ENCODE measurements around the gene MORN5.
"Not testable (repeated sequence)": the region's sequence is repeated elsewhere in the genome, so short reads cannot be mapped to it uniquely, and the experiment has no call there.

The MORN5 gene

GRCh38 chr9:122116448-122117173 lies 43.1 kb upstream of the MORN5 start:
- Histone ChIP-seq H2AFZ (ENCODE audit: low read depth, low read length) (no peak overlapping the region), H2AK5ac (ENCODE audit: low read length, severe bottlenecking) (no peak overlapping the region), H4K8ac (ENCODE audit: low read length) (no peak overlapping the region), H3K36me3 (ENCODE audit: control insufficient read depth in 1 of 2, insufficient read depth in 2 of 2, low read depth in 1 of 2, low read length in 2 of 2) (no peaks in the 10 kb centered on the region), H2BK5ac (ENCODE audit: low read depth, low read length, poor library complexity, severe bottlenecking) (no peak overlapping the region), H3K14ac (ENCODE audit: low read length in 2 of 2) (no peak overlapping the region), H2BK15ac (ENCODE audit: low read depth, poor library complexity, severe bottlenecking) (no peak overlapping the region), H3K4ac (ENCODE audit: low read depth in 1 of 2, low read length in 2 of 2) (no peak overlapping the region), H3K4me2 (ENCODE audit: low read length, poor library complexity, severe bottlenecking) (no peak overlapping the region), H3K27me3 (ENCODE audit: control insufficient read depth in 1 of 2, insufficient read depth in 1 of 2, low read length in 2 of 2) (peaks cover 22 to 47% of the 10 kb centered on the region in 2 experiments), H3K18ac (ENCODE audit: low read depth in 1 of 2, low read length in 2 of 2) (no peak overlapping the region), H3K79me1 (replicated peaks; ENCODE audit: low read length, poor library complexity, severe bottlenecking) (no peaks in the 10 kb centered on the region), H3K9ac (ENCODE audit: low read length) (no peak overlapping the region), H3K27ac (ENCODE audit: low read length, poor library complexity, severe bottlenecking) (no peak overlapping the region), H2BK120ac (ENCODE audit: low read depth, low read length) (no peak overlapping the region), H3K4me1 (ENCODE audit: control insufficient read depth, insufficient read depth, low read depth, low read length) (peaks cover 16% of the 10 kb centered on the region), H3K9me3 (ENCODE audit: control insufficient read depth, low read length) (no peaks in the 10 kb centered on the region), H3K4me3 (ENCODE audit: insufficient read depth in 1 of 2, low read depth in 1 of 2, low read length in 2 of 2) (no peak overlapping the region), H3K23ac (ENCODE audit: low read length in 2 of 2) (no peak overlapping the region), H4K91ac (ENCODE audit: low read length) (no peak overlapping the region), H2BK12ac (ENCODE audit: low read length in 2 of 2) (no peak overlapping the region)
- 85% methylated on average over 9 of the region's 10 CpGs for WGBS
- no peak for DNase-seq

GRCh38 chr9:122117241-122117640 lies 42.5 kb upstream of the MORN5 start:
- H2BK5ac ChIP-seq (ENCODE audit: low read depth, low read length, poor library complexity, severe bottlenecking); H3K36me3 ChIP-seq (ENCODE audit: control insufficient read depth in 1 of 2, insufficient read depth in 2 of 2, low read depth in 1 of 2, low read length in 2 of 2); H4K8ac ChIP-seq (ENCODE audit: low read length); DNase-seq; H3K9me3 ChIP-seq (ENCODE audit: control insufficient read depth, low read length); H3K4ac ChIP-seq (ENCODE audit: low read depth in 1 of 2, low read length in 2 of 2); H3K9ac ChIP-seq (ENCODE audit: low read length); H2BK120ac ChIP-seq (ENCODE audit: low read depth, low read length); H2AFZ ChIP-seq (ENCODE audit: low read depth, low read length); H4K91ac ChIP-seq (ENCODE audit: low read length); H2BK15ac ChIP-seq (ENCODE audit: low read depth, poor library complexity, severe bottlenecking); H3K27ac ChIP-seq (ENCODE audit: low read length, poor library complexity, severe bottlenecking); H3K14ac ChIP-seq (ENCODE audit: low read length in 2 of 2); H3K79me1 ChIP-seq (replicated peaks; ENCODE audit: low read length, poor library complexity, severe bottlenecking); H3K23ac ChIP-seq (ENCODE audit: low read length in 2 of 2); H3K18ac ChIP-seq (ENCODE audit: low read depth in 1 of 2, low read length in 2 of 2); H3K4me3 ChIP-seq (ENCODE audit: insufficient read depth in 1 of 2, low read depth in 1 of 2, low read length in 2 of 2); H3K4me2 ChIP-seq (ENCODE audit: low read length, poor library complexity, severe bottlenecking); H2BK12ac ChIP-seq (ENCODE audit: low read length in 2 of 2); H2AK5ac ChIP-seq (ENCODE audit: low read length, severe bottlenecking): not testable (repeated sequence)
- Histone ChIP-seq H3K4me1 (ENCODE audit: control insufficient read depth, insufficient read depth, low read depth, low read length) (peaks cover 16% of the 10 kb centered on the region), H3K27me3 (ENCODE audit: control insufficient read depth in 1 of 2, insufficient read depth in 1 of 2, low read length in 2 of 2) (peaks cover 22 to 49% of the 10 kb centered on the region in 2 experiments)
- 84% methylated on average over 7 of the region's 9 CpGs for WGBS

GRCh38 chr9:122118343-122119165 lies 41.2 kb upstream of the MORN5 start:
- WGBS: 93% methylated on average over 4 of the region's 5 CpGs

GRCh38 chr9:122119166-122119521 lies 40.6 kb upstream of the MORN5 start:
- Histone ChIP-seq H2BK5ac (ENCODE audit: low read depth, low read length, poor library complexity, severe bottlenecking) (no peak overlapping the region), H3K23ac (ENCODE audit: low read length in 2 of 2) (no peak overlapping the region), H3K4me3 (ENCODE audit: insufficient read depth in 1 of 2, low read depth in 1 of 2, low read length in 2 of 2) (no peak overlapping the region), H4K91ac (ENCODE audit: low read length) (no peak overlapping the region), H3K79me1 (replicated peaks; ENCODE audit: low read length, poor library complexity, severe bottlenecking) (no peaks in the 10 kb centered on the region), H3K9ac (ENCODE audit: low read length) (no peak overlapping the region), H3K14ac (ENCODE audit: low read length in 2 of 2) (no peak overlapping the region), H3K27me3 (ENCODE audit: control insufficient read depth in 1 of 2, insufficient read depth in 1 of 2, low read length in 2 of 2) (peaks cover 16 to 39% of the 10 kb centered on the region in 2 experiments), H2AFZ (ENCODE audit: low read depth, low read length) (no peak overlapping the region), H3K9me3 (ENCODE audit: control insufficient read depth, low read length) (no peaks in the 10 kb centered on the region), H3K4ac (ENCODE audit: low read depth in 1 of 2, low read length in 2 of 2) (no peak overlapping the region), H3K18ac (ENCODE audit: low read depth in 1 of 2, low read length in 2 of 2) (no peak overlapping the region), H4K8ac (ENCODE audit: low read length) (no peak overlapping the region), H2AK5ac (ENCODE audit: low read length, severe bottlenecking) (no peak overlapping the region), H3K4me2 (ENCODE audit: low read length, poor library complexity, severe bottlenecking) (no peak overlapping the region), H2BK120ac (ENCODE audit: low read depth, low read length) (no peak overlapping the region), H3K4me1 (ENCODE audit: control insufficient read depth, insufficient read depth, low read depth, low read length) (peaks cover 14% of the 10 kb centered on the region), H3K27ac (ENCODE audit: low read length, poor library complexity, severe bottlenecking) (no peak overlapping the region), H2BK15ac (ENCODE audit: low read depth, poor library complexity, severe bottlenecking) (no peak overlapping the region), H2BK12ac (ENCODE audit: low read length in 2 of 2) (no peak overlapping the region), H3K36me3 (ENCODE audit: control insufficient read depth in 1 of 2, insufficient read depth in 2 of 2, low read depth in 1 of 2, low read length in 2 of 2) (no peaks in the 10 kb centered on the region)
- no peak for DNase-seq
- 95% methylated on average over 10 of the region's 13 CpGs for WGBS

More at GRCh38 chr9:122118343-122119165, 41.2 kb upstream of the MORN5 start:
- Histone ChIP-seq H4K8ac (ENCODE audit: low read length) (no peak overlapping the region), H2BK12ac (ENCODE audit: low read length in 2 of 2) (no peak overlapping the region), H3K4me2 (ENCODE audit: low read length, poor library complexity, severe bottlenecking) (no peak overlapping the region), H2AK5ac (ENCODE audit: low read length, severe bottlenecking) (no peak overlapping the region), H2BK5ac (ENCODE audit: low read depth, low read length, poor library complexity, severe bottlenecking) (no peak overlapping the region), H3K9ac (ENCODE audit: low read length) (no peak overlapping the region), H3K36me3 (ENCODE audit: control insufficient read depth in 1 of 2, insufficient read depth in 2 of 2, low read depth in 1 of 2, low read length in 2 of 2) (no peaks in the 10 kb centered on the region), H3K18ac (ENCODE audit: low read depth in 1 of 2, low read length in 2 of 2) (no peak overlapping the region), H3K27ac (ENCODE audit: low read length, poor library complexity, severe bottlenecking) (no peak overlapping the region), H4K91ac (ENCODE audit: low read length) (no peak overlapping the region), H3K27me3 (ENCODE audit: control insufficient read depth in 1 of 2, insufficient read depth in 1 of 2, low read length in 2 of 2) (peaks cover 17 to 41% of the 10 kb centered on the region in 2 experiments), H3K4me1 (ENCODE audit: control insufficient read depth, insufficient read depth, low read depth, low read length) (peaks cover 14% of the 10 kb centered on the region), H2BK120ac (ENCODE audit: low read depth, low read length) (no peak overlapping the region), H2BK15ac (ENCODE audit: low read depth, poor library complexity, severe bottlenecking) (no peak overlapping the region), H2AFZ (ENCODE audit: low read depth, low read length) (no peak overlapping the region), H3K79me1 (replicated peaks; ENCODE audit: low read length, poor library complexity, severe bottlenecking) (no peaks in the 10 kb centered on the region), H3K9me3 (ENCODE audit: control insufficient read depth, low read length) (no peaks in the 10 kb centered on the region), H3K4ac (ENCODE audit: low read depth in 1 of 2, low read length in 2 of 2) (no peak overlapping the region), H3K23ac (ENCODE audit: low read length in 2 of 2) (no peak overlapping the region), H3K4me3 (ENCODE audit: insufficient read depth in 1 of 2, low read depth in 1 of 2, low read length in 2 of 2) (no peak overlapping the region), H3K14ac (ENCODE audit: low read length in 2 of 2) (no peak overlapping the region)
- no peak for DNase-seq

All from mesenchymal stem cell (in vitro differentiated cells and primary cell).